SK-N-SH treated with all-trans-retinoic acid at 6 μM for 48 hours (cell line): ENCODE data around the gene SLC51B.
"Not testable (repeated sequence)": the region's sequence is repeated elsewhere in the genome, so short reads cannot be mapped to it uniquely, and the experiment has no call there.

Experiments
- BACH2 ChIP-seq: fragments of 250-450 bp; sonication (Bioruptor Pico); IDR thresholded peaks from 2 replicates; pipeline ENCODE4 v1.9.0; 2021; ENCODE audit warnings: mild to moderate bottlenecking, borderline replicate concordance
- PPARA ChIP-seq: fragments of 250-450 bp; sonication (Bioruptor Pico); IDR thresholded peaks from 2 replicates; pipeline ENCODE4 v1.5.0; 2020; ENCODE audit warnings: mild to moderate bottlenecking, borderline replicate concordance
- RARB ChIP-seq: fragments of 250-450 bp; sonication (Bioruptor Pico); IDR thresholded peaks from 2 replicates; pipeline ENCODE4 v1.8.0; 2021; ENCODE audit warnings: mild to moderate bottlenecking, moderate library complexity
- TCF4 ChIP-seq: fragments of 250-450 bp; sonication (Bioruptor Pico); IDR thresholded peaks from 2 replicates; pipeline ENCODE4 v1.8.0; 2021; ENCODE audit warnings: mild to moderate bottlenecking, moderate library complexity, borderline replicate concordance
- TOX ChIP-seq: fragments of 250-450 bp; sonication (Bioruptor Pico); IDR thresholded peaks from 2 replicates; pipeline ENCODE4 v1.8.0; 2021; ENCODE audit warnings: mild to moderate bottlenecking, moderate library complexity, borderline replicate concordance
- ZFP30 ChIP-seq: fragments of 450-650 bp; formaldehyde crosslinking; IDR thresholded peaks from 2 replicates; pipeline ENCODE4 v1.5.0; 2022; ENCODE audit warnings: mild to moderate bottlenecking, moderate library complexity
- TF ChIP-seq, protein P1 (sequence below): fragments of 250-450 bp; sonication (Bioruptor Pico); IDR thresholded peaks from 2 replicates; pipeline ENCODE4 v1.5.1; 2021; ENCODE audit warnings: mild to moderate bottlenecking, moderate library complexity
- TF ChIP-seq, protein P2 (sequence below): fragments of 250-450 bp; sonication (Bioruptor Pico); IDR thresholded peaks from 2 replicates; pipeline ENCODE4 v1.5.0; 2020; ENCODE audit warnings: mild to moderate bottlenecking, moderate library complexity
- TF ChIP-seq, protein P3 (sequence below): fragments of 250-450 bp; sonication (Bioruptor Pico); IDR thresholded peaks from 2 replicates; pipeline ENCODE4 v1.8.0; 2020; ENCODE audit warnings: mild to moderate bottlenecking, moderate library complexity, borderline replicate concordance
- TF ChIP-seq, protein P4 (sequence below): fragments of 250-450 bp; sonication (Bioruptor Pico); IDR thresholded peaks from 2 replicates; pipeline ENCODE4 v1.8.0; 2021; ENCODE audit warnings: low read depth, mild to moderate bottlenecking, moderate library complexity, borderline replicate concordance

DNA sequence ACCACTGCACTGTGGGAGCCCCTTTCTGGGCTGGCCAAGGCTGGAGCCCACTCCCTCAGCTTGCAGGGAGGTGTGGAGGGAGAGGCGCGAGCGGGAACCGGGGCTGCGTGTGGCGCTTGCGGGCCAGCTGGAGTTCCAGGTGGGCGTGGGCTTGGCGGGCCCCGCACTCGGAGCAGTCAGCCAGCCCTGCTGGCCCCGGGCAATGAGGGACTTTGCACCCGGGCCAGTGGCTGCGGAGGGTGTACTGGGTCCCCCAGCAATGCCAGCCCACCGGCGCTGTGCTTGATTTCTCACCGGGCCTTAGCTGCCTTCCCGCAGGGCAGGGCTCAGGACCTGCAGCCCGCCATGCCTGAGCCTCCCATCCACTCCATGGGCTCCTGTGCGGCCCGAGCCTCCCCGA is 29.8 kb downstream of the SLC51B start:
- TF ChIP-seq, protein P1, sequence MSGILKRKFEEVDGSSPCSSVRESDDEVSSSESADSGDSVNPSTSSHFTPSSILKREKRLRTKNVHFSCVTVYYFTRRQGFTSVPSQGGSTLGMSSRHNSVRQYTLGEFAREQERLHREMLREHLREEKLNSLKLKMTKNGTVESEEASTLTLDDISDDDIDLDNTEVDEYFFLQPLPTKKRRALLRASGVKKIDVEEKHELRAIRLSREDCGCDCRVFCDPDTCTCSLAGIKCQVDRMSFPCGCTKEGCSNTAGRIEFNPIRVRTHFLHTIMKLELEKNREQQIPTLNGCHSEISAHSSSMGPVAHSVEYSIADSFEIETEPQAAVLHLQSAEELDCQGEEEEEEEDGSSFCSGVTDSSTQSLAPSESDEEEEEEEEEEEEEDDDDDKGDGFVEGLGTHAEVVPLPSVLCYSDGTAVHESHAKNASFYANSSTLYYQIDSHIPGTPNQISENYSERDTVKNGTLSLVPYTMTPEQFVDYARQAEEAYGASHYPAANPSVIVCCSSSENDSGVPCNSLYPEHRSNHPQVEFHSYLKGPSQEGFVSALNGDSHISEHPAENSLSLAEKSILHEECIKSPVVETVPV (CRISPR knock-in tag), result not testable (repeated sequence)
- TF ChIP-seq ZFP30 (CRISPR knock-in tag); RARB; BACH2 (CRISPR knock-in tag); TOX (CRISPR knock-in tag); TCF4 (CRISPR knock-in tag); PPARA (CRISPR knock-in tag): not testable (repeated sequence)
- TF ChIP-seq, protein P2, sequence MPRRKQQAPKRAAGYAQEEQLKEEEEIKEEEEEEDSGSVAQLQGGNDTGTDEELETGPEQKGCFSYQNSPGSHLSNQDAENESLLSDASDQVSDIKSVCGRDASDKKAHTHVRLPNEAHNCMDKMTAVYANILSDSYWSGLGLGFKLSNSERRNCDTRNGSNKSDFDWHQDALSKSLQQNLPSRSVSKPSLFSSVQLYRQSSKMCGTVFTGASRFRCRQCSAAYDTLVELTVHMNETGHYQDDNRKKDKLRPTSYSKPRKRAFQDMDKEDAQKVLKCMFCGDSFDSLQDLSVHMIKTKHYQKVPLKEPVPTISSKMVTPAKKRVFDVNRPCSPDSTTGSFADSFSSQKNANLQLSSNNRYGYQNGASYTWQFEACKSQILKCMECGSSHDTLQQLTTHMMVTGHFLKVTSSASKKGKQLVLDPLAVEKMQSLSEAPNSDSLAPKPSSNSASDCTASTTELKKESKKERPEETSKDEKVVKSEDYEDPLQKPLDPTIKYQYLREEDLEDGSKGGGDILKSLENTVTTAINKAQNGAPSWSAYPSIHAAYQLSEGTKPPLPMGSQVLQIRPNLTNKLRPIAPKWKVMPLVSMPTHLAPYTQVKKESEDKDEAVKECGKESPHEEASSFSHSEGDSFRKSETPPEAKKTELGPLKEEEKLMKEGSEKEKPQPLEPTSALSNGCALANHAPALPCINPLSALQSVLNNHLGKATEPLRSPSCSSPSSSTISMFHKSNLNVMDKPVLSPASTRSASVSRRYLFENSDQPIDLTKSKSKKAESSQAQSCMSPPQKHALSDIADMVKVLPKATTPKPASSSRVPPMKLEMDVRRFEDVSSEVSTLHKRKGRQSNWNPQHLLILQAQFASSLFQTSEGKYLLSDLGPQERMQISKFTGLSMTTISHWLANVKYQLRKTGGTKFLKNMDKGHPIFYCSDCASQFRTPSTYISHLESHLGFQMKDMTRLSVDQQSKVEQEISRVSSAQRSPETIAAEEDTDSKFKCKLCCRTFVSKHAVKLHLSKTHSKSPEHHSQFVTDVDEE (CRISPR knock-in tag), result not testable (repeated sequence)
- TF ChIP-seq, protein P3, sequence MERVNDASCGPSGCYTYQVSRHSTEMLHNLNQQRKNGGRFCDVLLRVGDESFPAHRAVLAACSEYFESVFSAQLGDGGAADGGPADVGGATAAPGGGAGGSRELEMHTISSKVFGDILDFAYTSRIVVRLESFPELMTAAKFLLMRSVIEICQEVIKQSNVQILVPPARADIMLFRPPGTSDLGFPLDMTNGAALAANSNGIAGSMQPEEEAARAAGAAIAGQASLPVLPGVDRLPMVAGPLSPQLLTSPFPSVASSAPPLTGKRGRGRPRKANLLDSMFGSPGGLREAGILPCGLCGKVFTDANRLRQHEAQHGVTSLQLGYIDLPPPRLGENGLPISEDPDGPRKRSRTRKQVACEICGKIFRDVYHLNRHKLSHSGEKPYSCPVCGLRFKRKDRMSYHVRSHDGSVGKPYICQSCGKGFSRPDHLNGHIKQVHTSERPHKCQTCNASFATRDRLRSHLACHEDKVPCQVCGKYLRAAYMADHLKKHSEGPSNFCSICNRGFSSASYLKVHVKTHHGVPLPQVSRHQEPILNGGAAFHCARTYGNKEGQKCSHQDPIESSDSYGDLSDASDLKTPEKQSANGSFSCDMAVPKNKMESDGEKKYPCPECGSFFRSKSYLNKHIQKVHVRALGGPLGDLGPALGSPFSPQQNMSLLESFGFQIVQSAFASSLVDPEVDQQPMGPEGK (CRISPR knock-in tag), result not testable (repeated sequence)
- TF ChIP-seq, protein P4, sequence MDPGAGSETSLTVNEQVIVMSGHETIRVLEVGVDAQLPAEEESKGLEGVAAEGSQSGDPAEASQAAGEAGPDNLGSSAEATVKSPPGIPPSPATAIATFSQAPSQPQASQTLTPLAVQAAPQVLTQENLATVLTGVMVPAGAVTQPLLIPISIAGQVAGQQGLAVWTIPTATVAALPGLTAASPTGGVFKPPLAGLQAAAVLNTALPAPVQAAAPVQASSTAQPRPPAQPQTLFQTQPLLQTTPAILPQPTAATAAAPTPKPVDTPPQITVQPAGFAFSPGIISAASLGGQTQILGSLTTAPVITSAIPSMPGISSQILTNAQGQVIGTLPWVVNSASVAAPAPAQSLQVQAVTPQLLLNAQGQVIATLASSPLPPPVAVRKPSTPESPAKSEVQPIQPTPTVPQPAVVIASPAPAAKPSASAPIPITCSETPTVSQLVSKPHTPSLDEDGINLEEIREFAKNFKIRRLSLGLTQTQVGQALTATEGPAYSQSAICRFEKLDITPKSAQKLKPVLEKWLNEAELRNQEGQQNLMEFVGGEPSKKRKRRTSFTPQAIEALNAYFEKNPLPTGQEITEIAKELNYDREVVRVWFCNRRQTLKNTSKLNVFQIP (CRISPR knock-in tag), result not testable (repeated sequence)
